H9 (cell line): ENCODE results near the gene SSTR3. TPM values are rescaled to one million over a fixed set of nuclear protein-coding genes. Genes with fewer than 3 reads are reported as not detected.

Source experiments
- DNase-seq: peaks from one replicate; pipeline ENCODE4 v3.0.0-alpha.2; 2017
- H2AFZ ChIP-seq: one replicate; pipeline ENCODE4 v1.6.1; 2013; ENCODE audit warnings: mild to moderate bottlenecking, low read length, control low read depth, moderate library complexity
- H2AK5ac ChIP-seq: 2 replicates; pipeline ENCODE4 v1.6.1; 2013; ENCODE audit warnings: low read length, control low read depth, mixed read lengths; ENCODE audit not compliant: insufficient read length
- H2BK120ac ChIP-seq: one replicate; pipeline ENCODE4 v1.6.1; 2013; ENCODE audit warnings: low read depth, mild to moderate bottlenecking, low read length, control low read depth, inconsistent platforms; ENCODE audit not compliant: poor library complexity, severe bottlenecking
- H2BK12ac ChIP-seq: 2 replicates; pipeline ENCODE4 v1.6.1; 2013; ENCODE audit warnings: low read length, control low read depth, mixed read lengths, low read depth; ENCODE audit not compliant: insufficient read length
- H2BK15ac ChIP-seq: 2 replicates; pipeline ENCODE4 v1.6.1; 2013; ENCODE audit warnings: low read depth, low read length, control low read depth
- H2BK20ac ChIP-seq: one replicate; pipeline ENCODE4 v1.6.1; 2013; ENCODE audit warnings: low read depth, mild to moderate bottlenecking, low read length, control low read depth, inconsistent platforms; ENCODE audit not compliant: poor library complexity, severe bottlenecking
- H2BK5ac ChIP-seq: 2 replicates; pipeline ENCODE4 v1.6.1; 2013; ENCODE audit warnings: low read length, control low read depth, mixed read lengths; ENCODE audit not compliant: insufficient read length
- H3K14ac ChIP-seq: 2 replicates; pipeline ENCODE4 v1.6.1; 2013; ENCODE audit warnings: low read length, control low read depth; ENCODE audit not compliant: insufficient read depth
- H3K18ac ChIP-seq: 2 replicates; pipeline ENCODE4 v1.6.1; 2013; ENCODE audit warnings: low read depth, mild to moderate bottlenecking, mixed read lengths, low read length, control low read depth; ENCODE audit not compliant: insufficient read length
- H3K23ac ChIP-seq: 2 replicates; pipeline ENCODE4 v1.6.1; 2013; ENCODE audit warnings: low read length, control low read depth, mixed read lengths, low read depth; ENCODE audit not compliant: insufficient read length
- H3K23me2 ChIP-seq: 2 replicates; pipeline ENCODE4 v1.6.1; 2013; ENCODE audit warnings: low read depth, mild to moderate bottlenecking, mixed read lengths, low read length, control low read depth; ENCODE audit not compliant: insufficient read length, poor library complexity, severe bottlenecking
- H3K27ac ChIP-seq: 2 replicates; pipeline ENCODE4 v1.5.1; 2013; ENCODE audit warnings: low read length, control low read depth, mixed read lengths, low read depth; ENCODE audit not compliant: insufficient read length
- H3K27me3 ChIP-seq: 2 replicates; pipeline ENCODE4 v1.6.1; 2013; ENCODE audit warnings: low read length, control low read depth, inconsistent platforms; ENCODE audit not compliant: insufficient read depth
- H3K4ac ChIP-seq: 2 replicates; pipeline ENCODE4 v1.6.1; 2013; ENCODE audit warnings: low read depth, mild to moderate bottlenecking, control low read depth, inconsistent platforms, low read length, moderate library complexity
- H3K4me1 ChIP-seq: 2 replicates; pipeline ENCODE4 v1.6.1; 2013; ENCODE audit warnings: low read length, control low read depth, inconsistent platforms; ENCODE audit not compliant: insufficient read depth
- H3K4me2 ChIP-seq: 2 replicates; pipeline ENCODE4 v1.6.1; 2013; ENCODE audit warnings: low read length, control low read depth, mixed read lengths; ENCODE audit not compliant: insufficient read length, insufficient read depth
- H3K56ac ChIP-seq: 2 replicates; pipeline ENCODE4 v1.6.1; 2013; ENCODE audit warnings: low read depth, mild to moderate bottlenecking, mixed read lengths, low read length, control low read depth; ENCODE audit not compliant: insufficient read length
- H3K79me1 ChIP-seq: 2 replicates; pipeline ENCODE4 v1.6.1; 2013; ENCODE audit warnings: low read depth, mild to moderate bottlenecking, moderate library complexity, low read length, control low read depth, inconsistent platforms; ENCODE audit not compliant: insufficient read depth, poor library complexity, severe bottlenecking
- H3K79me2 ChIP-seq: 2 replicates; pipeline ENCODE4 v1.6.1; 2013; ENCODE audit warnings: low read length, control low read depth, inconsistent platforms; ENCODE audit not compliant: insufficient read depth
- H3K9ac ChIP-seq: 2 replicates; pipeline ENCODE4 v1.6.1; 2013; ENCODE audit warnings: low read length, control low read depth, mixed read lengths; ENCODE audit not compliant: insufficient read length; ENCODE audit errors: extremely low read depth
- H3K9me3 ChIP-seq: one replicate; pipeline ENCODE4 v1.6.1; 2013; ENCODE audit warnings: low read depth, low read length, inconsistent platforms; ENCODE audit not compliant: control insufficient read depth
- H3T11ph ChIP-seq: one replicate; pipeline ENCODE4 v1.6.1; 2013; ENCODE audit warnings: mild to moderate bottlenecking, low read length, control low read depth, inconsistent platforms
- H4K20me1 ChIP-seq: one replicate; pipeline ENCODE4 v1.6.1; 2013; ENCODE audit not compliant: control insufficient read depth, insufficient read length, insufficient read depth
- H4K5ac ChIP-seq: 2 replicates; pipeline ENCODE4 v1.6.1; 2013; ENCODE audit warnings: low read depth, mild to moderate bottlenecking, mixed read lengths, low read length, control low read depth; ENCODE audit not compliant: insufficient read length
- H4K8ac ChIP-seq: replicated peaks from 2 replicates; pipeline ENCODE4 v1.6.1; 2013; ENCODE audit warnings: low read length, control low read depth, mixed read lengths, low read depth; ENCODE audit not compliant: insufficient read length
- H4K91ac ChIP-seq: 2 replicates; pipeline ENCODE4 v1.6.1; 2013; ENCODE audit warnings: low read depth, mild to moderate bottlenecking, moderate library complexity, mixed read lengths, low read length, control low read depth; ENCODE audit not compliant: insufficient read length
- H3K27ac Mint-ChIP-seq, 3 experiments: 2 replicates in 2 of 3; 3 replicates in 1 of 3; pipeline ENCODE4 v1.8.0; 2020 to 2021; ENCODE audit warnings: mixed read lengths in 3 of 3, mild to moderate bottlenecking in 1 of 3, moderate library complexity in 1 of 3
- H3K27me3 Mint-ChIP-seq: 2 replicates; pipeline ENCODE4 v1.8.0; 2021; ENCODE audit warnings: low read depth, mild to moderate bottlenecking, moderate library complexity, mixed read lengths
- H3K36me3 Mint-ChIP-seq, 3 experiments: 2 replicates in 2 of 3; 3 replicates in 1 of 3; pipeline ENCODE4 v1.8.0; 2020 to 2021; ENCODE audit warnings: low read depth in 3 of 3, mixed read lengths in 3 of 3; ENCODE audit not compliant: insufficient read depth in 1 of 3
- H3K4me1 Mint-ChIP-seq, 2 experiments: 2 replicates each; pipeline ENCODE4 v1.8.0; 2020; ENCODE audit warnings: mixed read lengths in 2 of 2
- H3K4me3 Mint-ChIP-seq, 2 experiments: 2 replicates in 1 of 2; 3 replicates in 1 of 2; pipeline ENCODE4 v1.8.0; 2020 to 2021; ENCODE audit warnings: mild to moderate bottlenecking in 2 of 2, mixed read lengths in 2 of 2, moderate library complexity in 1 of 2
- H3K9me3 Mint-ChIP-seq, 2 experiments: 2 replicates in 1 of 2; 3 replicates in 1 of 2; pipeline ENCODE4 v1.8.0; 2020; ENCODE audit warnings: mild to moderate bottlenecking in 2 of 2, mixed read lengths in 2 of 2, moderate library complexity in 1 of 2
- CTCF ChIP-seq: fragments of 200-600 bp; sonication (generic); conservative IDR thresholded peaks from 3 replicates; pipeline ENCODE4 v1.8.0; 2021; ENCODE audit warnings: antibody characterized with exemption, mild to moderate bottlenecking
- WGBS: extraction: QIAGEN DNeasy Blood & Tissue Kit; methylation state at CpG from one replicate; pipeline ENCODE4 v1.1.7; 2013; ENCODE audit warnings: missing lambda C conversion rate, low lambda C conversion rate, mixed read lengths; ENCODE audit not compliant: insufficient read length; ENCODE audit errors: extremely low coverage; 5-methylcytosine and 5-hydroxymethylcytosine counted together
- total RNA-seq: library from RNA; stranded (reverse); gene quantifications from 2 replicates; pipeline ENCODE4 v1.2.1, GENCODE V29; 2021

The SSTR3 gene
- total RNA-seq, 1 experiment from 2014 or later = 0.68 TPM

DNA sequence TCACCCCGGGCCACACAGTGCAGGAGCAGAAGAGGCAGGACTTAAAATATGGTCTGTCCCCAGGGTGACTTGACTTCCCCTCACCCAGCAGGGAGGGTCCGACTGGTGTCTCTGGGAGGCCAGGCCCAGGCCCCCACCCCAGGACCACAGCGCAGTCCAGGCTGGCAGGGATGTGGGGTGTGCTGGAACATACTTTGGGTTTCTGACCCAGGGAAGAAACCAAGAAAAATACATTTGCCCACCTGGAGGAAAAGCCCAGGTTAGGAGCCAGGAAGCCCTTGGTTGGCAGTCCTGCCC is 29.4 kb downstream of the SSTR3 start:
- Histone ChIP-seq H3K79me1 (no peaks in the 10 kb centered on the region), H3K9me3 (no peaks in the 10 kb centered on the region), H3K79me2 (no peaks in the 10 kb centered on the region), H3K27me3 (no peaks in the 10 kb centered on the region), H2AFZ (no peak overlapping the region), H2AK5ac (no peak overlapping the region), H4K8ac (no peak overlapping the region), H3K4me1 (peaks cover 2% of the 10 kb centered on the region), H3K9ac (no peak overlapping the region), H2BK5ac (no peak overlapping the region), H3K18ac (no peak overlapping the region), H2BK12ac (no peak overlapping the region), H3K4ac (no peak overlapping the region), H2BK120ac (no peak overlapping the region), H3K56ac (no peak overlapping the region), H3K23ac (no peak overlapping the region), H4K5ac (no peak overlapping the region), H2BK20ac (no peak overlapping the region), H3T11ph (no peak overlapping the region), H3K27ac (no peak overlapping the region), H4K20me1 (no peaks in the 10 kb centered on the region), H4K91ac (no peak overlapping the region), H3K14ac (no peak overlapping the region; the same call in 1 of the 2 replicates), H3K4me2 (no peak overlapping the region), H3K23me2 (peaks cover 8% of the 10 kb centered on the region), H2BK15ac (no peak overlapping the region)
- no CpG with 5 or more reads among the region's 3 CpGs for WGBS
- no peak overlapping the region for H3K27ac Mint-ChIP-seq
- H3K4me1 Mint-ChIP-seq = peaks cover 17 to 40% of the 10 kb centered on the region in 2 experiments
- no peak for TF ChIP-seq CTCF
- DNase-seq = no peak
- H3K4me3 Mint-ChIP-seq = no peak overlapping the region
- no peaks in the 10 kb centered on the region for H3K9me3 Mint-ChIP-seq
- H3K27me3 Mint-ChIP-seq = peaks cover 3% of the 10 kb centered on the region
- no peaks in the 10 kb centered on the region; a peak in 1 of 7 replicates for H3K36me3 Mint-ChIP-seq
